HuH-7 (cell line): ENCODE data around the gene ODC1.
"Not testable (repeated sequence)": the region's sequence is repeated elsewhere in the genome, so short reads cannot be mapped to it uniquely, and the experiment has no call there.

Experiments
- DNase-seq: peaks from one replicate; pipeline ENCODE4 v3.0.0; 2011; ENCODE audit warnings: low spot score

The ODC1 gene

DNA sequence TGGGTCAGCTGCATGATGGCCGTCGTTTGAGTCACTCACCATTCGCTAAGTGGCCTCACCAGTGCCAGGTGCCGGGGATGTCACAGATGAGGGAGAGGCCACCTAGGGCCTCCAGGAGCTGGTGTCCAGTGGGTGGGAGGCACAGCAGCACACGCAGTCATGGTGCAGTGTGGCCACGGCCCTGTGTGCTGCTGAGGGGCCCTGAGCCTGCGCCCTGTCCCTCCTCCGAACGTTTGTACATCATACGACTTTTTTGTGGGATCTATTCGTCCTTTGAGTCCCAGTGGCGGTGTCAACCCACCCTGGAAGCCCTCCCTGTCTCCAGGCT, 30.1 kb upstream of the ODC1 start:
- DNase-seq, result no peak

DNA sequence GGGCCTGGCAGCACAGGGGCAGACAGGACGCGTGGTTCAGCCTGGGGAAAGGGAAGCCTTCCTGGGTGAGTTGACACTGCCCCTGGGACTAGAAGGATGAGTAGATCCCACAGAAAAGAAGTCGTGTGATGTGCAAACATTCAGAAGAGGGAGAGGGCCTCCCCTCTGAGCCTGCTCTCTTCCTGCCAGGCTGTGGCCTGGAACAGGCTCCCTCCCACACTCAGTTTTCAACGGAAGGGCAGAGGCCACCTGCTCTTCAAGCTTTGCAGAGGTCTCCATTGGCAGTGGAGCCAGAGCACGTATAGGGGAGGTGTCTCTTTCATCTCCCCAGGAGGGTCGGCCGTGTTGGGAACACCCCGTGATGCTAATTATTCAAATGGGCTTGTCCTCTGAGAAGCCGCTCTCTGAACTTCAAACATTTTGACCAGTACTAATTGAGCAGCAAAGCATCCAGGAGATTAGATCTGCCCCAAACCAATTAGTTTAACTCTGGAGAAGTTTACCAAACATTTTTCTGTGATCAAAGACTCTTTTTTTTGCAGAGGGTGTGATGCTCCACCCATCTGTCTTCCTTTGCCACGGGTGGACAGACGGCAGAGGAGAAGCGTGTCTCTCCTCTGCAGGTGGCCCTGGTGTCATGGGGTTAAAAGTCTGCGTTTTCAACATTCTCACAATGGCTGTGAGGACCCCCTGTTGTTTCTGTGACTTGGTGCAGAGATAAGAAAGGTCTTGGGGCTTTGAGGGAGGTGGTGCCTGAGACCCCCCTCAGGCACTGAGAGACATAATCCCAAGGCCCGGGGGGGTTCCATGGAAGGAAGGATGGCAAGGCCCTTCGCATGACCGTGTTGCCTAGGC, 29.5 kb upstream of the ODC1 start:
- DNase-seq, result no peak

DNA sequence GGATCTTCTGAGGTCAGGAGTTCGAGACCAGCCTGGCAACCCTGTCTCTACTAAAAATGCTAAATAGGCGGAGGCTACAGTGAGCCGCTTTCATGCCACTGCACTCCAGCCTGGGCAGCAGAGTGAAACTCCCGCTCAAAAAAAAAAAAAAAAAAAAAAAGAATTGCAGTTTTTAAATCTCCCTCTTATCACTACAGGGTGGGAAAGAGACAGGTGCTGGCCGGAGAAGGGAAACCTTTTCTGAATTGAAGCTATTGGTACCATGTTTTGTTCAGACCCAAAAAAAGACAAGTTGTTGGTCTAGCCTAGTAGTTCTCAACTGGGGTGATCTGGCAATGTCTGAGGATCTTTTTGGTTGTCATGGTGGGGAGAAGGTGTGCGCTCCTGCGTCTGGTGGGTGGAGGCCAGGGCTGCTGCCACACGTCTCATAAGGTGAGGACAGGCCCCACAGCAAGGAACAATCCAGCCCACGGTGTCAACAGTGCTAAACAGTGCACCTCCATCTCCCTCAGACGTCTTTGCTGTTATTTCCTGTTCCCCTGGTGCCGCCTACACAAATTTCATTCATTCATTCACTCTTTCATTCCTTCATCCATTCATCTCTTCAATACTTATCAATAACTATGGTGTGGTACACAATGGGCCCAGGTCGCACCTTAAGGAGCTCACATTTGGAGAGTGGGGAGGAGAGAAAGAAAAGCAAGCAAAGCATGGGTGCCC, 28.8 kb upstream of the ODC1 start:
- no peak for DNase-seq

DNA sequence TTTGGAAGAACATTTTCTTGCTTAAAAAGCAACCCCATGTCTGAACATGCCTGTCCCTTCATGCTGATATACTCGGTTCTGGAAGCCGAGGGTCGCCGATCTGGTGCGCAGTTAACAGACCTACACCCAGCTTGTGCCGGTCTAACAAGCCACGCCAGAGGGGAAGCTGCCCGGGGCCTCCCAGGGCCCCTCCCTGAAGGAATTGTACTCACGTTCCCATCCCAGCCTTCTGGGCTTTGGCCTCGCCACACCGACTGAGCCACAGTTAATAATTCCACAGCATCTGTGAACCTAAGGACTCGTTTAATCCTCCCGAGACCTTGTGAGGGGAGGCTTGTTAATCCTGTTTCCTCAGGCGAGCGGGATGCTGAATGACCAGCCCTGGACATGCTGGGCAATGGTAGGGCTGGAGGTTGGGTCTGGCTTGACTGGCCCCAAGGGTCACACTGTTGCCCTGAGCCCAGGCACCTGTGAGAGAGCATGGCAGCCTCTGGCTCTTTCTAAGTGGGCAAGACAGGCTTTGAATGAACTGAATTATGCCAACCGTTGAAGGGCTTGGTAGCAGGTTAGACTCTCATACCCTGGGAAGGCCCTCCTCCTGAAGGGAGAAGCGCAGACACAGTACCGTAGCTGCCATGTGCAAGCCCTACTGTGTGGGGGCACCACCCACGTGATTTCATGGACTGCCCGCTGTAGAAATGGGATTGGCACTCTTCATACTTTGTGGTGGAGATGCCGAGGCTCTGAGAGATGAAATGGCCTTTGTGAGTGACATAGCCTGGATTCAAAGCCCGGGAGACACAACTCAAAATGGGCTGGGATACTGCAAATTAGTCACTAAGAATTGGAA, 27.9 kb upstream of the ODC1 start:
- DNase-seq, result no peak

DNA sequence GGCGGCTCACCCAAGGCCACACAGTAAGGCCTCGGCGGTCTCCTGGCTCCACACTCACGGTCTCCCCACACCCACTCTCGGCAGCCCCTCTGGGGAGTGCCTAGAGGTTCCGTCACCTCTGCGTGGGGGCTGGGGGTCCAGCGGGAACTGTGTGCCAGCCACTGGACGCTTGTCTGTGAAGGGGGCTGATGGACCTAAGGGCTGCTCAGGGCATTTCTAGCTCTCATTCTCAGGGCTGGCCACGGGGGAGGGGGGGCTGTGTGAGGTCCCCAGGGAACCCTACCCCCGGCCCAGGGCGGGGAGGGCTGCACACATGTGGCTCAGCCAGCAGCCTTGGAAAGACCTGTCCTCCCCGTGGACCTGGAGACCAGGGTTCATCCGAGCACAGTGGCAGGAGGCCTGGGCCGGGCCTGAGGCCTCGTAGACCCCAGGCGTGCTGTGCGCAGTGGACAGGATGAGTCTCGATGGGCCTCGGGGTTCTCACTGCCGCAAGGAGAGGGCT, 27.1 kb upstream of the ODC1 start:
- DNase-seq, result no peak

DNA sequence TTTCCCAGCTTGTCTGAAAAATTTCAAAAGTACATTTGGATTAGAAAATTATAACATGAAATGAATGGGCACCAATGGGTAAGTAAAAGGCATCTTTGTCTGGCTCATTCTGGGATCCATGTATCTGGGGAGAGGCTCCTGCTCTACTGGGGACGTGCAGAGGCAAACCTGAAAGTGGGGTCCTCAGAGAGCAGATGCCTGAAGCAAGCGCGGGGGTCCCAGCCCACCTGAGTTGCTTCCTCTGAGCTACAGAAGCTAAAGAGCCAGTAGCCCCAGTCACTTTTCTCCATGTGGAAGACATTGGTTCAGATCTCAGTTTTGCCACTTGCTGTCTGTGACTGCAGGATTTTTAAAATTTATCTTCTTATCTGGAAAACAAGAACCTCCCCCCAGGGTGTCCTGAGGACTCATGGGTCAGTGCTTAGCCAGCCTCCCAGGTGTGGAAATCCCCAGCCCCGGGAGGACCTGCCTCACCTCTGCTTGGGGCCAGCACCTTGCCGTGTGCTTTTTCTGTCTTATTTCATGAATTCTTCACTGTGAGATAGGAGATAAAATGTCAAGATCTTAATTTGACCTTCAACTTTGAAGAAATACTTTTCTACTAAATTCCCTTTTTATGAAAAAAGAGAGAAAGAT, 25.1 kb upstream of the ODC1 start:
- DNase-seq, result no peak

DNA sequence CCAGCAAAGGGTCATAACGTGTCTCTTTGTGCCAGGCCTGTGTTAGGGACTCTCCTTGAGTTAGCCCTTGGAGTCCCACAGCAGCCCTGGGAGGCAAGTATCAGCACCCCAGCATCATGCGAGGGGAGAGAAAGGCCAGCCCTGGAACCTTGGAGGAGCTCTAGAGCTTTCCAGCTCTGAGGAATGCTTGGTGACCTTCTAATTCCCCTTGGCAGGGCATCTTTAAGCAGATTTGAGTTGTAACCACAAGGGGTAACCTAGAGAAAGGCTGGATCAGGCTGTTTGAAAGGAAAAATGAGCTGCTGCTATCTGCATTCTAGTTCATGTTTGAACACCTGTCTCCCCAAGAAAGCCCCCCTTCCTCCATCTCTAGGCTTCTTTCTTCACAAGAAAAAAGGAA, 23.8 kb upstream of the ODC1 start:
- DNase-seq, result no peak

DNA sequence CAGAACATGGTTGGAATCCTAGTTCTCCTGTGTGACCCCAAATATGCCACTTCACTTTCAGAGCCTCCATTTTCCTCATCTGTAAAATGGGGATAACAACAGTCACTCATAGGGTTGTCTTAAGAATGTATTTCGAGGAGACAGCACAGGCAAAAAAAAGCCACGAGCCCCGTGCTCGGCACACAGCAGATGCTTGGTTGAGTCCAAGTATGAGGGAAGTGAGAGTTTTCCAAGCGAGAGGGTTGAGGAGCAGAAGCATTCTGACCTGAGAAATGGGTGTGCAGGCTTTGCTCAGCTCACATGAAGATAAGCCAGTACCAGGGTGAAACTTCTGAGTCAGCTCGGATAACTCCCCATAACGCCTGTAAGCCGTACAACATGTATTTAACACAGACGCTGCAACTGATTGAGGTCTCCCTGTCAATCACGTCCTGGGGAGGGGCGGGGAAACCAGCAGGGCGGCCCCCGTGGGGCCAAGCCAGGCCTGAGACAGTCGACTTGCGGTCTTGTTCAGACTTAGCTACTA, 23.0 kb upstream of the ODC1 start:
- peak; percentile 35 for DNase-seq

DNA sequence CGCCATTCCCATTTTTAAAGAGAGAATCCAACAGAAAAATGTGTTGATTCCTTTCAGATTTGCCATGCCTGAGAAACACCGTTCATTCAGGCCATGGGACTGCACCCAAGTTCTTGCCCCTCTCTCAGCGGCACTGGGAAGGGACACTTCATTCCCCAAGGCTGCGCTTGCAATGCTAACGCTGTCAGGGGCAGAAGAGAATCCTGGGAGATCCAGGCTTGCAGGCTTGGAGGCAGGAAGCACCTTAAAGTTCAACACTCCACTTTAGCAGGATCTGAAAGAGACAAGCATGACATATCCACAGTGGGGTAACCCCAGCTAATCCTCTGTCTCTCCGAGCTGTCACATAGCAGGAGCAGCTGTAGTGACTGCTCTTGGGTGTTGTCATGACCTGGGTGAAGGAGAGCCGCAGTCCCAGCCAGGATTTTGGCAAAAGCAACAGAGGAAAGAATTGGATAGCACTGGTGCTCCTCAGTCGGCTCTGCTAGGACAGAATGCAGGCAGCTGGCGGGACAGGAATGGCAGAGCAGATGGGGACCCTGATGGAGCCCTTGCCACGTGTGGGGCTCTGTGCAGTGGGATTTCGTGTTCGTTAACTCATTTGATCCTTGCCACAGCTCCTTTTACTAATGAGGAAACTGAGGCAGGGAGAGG, 22.0 kb upstream of the ODC1 start:
- no peak for DNase-seq

DNA sequence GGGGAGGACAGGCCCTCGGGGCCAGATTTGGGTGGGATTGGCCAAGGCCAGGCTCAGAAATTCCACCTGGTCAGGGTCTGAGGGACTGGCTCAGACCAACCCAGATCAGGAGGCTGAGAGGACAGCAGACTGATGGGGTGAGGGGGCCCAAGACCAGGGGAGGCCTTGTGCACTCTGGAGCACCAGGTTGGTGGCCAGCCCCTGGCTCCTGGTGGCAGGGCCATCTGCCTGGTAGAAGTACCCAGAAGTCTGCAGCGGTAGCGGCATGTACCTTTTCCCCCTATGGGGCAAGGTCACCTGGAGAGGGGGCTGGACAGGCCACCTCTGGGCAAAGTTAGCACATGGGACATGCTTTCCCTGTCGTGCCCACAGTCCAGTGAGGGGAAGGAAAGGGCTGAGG, 21.2 kb upstream of the ODC1 start:
- no peak for DNase-seq

DNA sequence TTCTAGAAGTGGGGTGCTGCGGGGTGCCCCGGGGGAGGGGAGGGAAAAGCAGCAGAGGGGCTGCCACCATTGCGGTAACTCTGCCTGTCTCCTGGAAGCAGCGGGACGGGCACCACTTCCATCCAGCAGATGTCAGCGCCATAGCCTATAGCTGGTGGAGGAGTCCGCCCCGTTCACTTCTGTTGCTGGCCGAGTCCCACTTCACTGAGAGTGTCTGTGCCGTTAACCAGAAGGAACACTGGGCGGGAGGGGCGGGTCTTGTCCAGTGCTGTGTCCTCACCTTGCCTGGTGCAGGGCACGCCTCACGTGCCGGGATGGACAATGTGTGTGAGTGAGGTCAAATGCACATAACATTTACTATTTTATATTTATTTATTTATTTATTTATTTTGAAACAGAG, 19.3 kb upstream of the ODC1 start:
- DNase-seq, result no peak

DNA sequence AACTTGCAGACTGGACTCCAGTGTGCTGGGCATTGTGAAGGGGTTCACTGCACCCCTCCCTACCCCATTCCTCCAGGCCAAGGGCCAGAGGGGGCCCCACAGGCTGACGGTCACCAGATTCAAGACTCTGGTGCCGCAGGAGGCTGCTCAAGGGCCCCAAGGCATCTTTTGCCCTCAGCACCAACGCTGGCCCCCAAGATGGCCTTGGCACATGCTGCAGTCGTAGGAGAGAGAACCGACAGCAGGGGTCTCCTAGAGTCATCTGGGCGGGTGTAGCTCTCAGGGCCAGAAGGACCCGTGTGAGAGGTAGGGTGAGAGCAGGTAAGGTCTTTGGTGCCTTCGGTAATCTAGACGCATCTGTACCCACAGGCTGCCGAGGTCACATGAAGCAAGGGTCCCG, 18.7 kb upstream of the ODC1 start:
- DNase-seq, result no peak

DNA sequence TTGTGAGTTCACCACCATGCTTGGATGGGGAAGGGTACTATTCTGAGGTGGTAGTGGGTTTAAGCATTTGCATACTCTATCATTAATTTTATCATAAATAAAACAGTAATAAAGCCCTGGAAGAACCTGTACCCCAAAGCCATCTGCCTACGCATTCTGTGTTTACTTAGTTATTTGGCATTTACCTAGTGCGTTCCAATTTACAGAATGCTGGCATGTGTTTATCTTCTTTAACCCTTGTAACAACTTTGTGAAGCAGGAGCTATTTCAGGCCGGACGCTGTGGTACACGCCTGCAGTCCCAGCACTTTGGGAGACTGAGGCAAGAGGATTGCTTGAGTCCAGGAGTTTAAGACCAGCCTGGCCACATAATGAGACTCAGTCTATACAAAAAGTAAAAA, 17.8 kb upstream of the ODC1 start:
- DNase-seq, result no peak

DNA sequence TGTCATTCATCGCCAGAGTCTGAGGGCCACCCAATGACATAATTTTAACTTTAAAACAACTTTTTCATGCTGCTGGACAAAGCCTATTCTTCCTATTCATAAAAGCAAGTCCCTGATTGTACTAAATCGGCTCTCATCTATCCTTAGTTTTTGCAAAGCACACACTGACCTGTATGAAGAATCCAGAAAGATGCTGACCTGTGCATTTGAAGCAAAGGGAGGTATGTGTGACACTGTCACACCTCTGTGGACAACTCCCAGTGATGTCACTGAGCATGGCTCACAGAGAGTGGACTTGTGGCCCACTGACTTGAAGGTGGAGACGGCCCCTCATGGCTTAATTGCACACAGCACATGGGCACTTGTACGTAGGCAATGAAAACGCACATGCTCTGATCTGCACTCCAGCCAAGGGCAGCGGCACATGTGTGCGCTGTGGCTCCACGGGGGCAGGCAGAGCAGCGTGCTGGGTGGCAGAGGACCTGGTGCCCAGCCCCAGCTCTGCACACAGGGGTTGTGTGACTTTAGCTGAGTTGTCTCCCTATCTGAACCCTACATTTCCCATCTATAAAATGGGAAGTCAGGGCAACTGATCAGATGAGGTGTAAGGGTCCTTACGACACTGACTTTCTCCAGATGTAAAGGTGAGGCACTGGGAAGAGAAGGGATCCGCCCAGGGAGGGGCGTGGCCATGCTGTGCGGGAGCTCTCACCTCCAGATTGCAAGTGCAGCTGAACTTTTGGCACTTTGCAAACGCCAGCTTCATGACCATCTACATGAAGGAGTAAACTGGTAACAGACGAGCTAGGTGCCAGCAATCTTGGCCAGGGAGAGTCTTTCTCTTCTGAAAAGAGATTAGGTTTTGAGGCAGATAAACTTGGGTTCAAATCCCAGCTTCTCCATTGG, 14.3 kb upstream of the ODC1 start:
- no peak for DNase-seq

DNA sequence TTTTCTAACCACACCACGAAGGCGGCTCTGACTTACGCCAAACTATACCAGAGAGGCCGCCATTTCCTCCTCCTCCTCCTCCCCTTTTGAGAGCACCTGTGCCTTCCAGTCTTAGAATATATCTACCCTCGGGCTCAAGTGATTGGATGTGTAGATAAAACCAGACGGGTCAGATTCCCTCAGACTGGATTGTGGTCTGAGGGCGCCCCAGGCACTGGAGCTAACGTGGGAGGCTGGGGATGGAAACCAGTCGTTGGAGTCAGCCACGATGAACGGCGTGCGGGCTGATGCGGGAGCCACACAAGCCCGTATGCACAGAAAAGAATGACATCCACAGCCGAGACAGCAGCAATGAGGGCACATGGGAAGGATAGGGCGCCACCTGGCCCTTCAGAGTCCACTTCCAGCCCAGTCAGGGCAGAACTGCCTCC, 12.3 kb upstream of the ODC1 start:
- DNase-seq, result no peak

DNA sequence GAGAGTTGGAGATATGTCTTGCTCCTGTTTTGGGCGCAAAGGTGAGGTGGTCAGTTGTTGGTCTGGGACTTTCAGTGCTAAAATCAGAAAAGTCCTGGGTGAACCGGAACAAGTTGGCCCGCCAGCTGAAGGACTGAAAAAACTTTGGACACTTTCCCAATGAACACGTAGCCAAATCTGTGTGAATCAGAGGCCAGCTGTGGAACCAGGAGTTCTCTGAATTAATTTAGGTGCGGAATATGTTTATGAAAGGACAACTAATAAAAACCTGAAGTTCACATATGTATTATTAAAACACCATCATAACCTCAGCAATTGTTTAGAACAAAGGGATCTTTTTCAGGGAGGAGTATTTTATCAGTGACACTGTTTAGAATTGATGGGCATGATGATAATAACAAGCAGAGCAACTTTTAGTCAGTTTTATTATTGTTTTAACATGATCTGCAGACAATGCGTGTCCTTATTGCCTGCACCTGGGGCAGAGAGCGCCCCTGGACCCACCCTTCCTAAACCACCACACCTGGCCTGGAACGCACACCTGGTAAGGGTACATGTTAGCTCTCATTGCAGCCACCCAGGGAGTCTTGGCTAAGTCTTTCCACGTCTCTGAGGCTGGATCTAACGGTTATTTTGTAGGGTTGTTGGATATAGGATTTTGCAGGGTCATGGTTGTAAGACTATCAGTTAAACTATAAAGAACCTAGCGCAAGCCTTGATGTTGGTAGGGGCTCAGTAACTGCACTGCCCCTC, 9.9 kb upstream of the ODC1 start:
- no peak for DNase-seq

DNA sequence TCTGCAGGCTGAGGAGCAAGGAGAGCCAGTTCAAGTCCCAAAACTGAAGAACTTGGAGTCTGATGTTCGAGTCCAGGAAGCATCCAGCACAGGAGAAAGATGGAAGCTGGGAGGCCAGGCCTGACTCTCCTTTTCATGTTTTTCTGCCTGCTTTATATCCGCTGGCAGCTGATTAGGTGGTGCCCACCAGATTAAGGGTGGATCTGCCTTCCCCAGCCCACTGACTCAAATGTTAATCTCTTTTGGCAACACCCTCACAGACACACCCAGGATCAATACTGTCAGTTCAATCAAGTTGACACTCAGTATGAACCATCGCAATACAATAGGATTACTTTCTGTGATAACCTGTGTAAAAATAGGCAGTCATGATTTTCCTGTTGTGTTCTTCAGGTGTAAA, 9.1 kb upstream of the ODC1 start:
- DNase-seq, result not testable (repeated sequence)

DNA sequence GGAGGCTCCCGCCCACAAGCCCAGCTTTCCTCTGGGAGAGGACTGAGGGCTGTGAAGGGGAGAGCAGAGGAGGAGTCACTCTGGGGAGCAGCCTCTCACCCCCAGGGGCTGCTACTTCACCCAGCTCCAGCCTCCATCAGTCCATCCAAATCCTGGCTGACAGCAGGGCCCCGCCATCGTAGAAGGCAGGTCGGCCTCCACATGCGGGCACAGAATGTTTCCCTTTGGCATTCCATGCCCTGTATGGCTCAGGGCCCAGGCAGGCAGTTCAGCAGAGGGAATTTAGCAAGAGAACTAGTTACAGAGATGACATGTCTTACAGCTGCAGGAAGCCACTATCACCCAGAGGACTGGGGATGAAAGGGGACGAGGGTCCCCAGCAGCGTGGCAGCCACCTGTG, 6.4 kb upstream of the ODC1 start:
- no peak for DNase-seq

DNA sequence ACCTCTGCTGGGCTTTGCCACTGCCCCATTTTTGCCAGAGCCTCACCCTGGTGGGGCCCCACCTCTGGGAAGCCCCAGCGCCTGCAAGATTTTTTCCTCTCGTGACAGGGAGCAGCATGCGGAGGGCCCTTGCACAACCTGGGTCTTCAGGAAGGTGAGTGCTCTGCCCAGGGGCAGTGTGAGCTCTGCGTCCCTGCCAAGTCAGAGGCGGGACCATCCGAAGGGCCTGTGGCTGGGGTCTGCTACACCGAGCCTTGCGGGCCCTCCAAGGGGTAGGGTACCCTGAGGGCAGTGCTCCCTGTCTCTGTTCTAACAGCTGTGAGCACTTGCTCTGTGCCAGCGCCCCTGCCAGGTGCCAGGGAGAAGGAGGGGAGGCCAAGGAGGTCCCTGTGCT, 5.8 kb upstream of the ODC1 start:
- no peak for DNase-seq
